ENCODE results near the gene CRIM1. TPM values are rescaled to one million over a fixed set of nuclear protein-coding genes. Genes with fewer than 3 reads are reported as not detected.

Gene CRIM1
- total and polyA plus RNA-seq, 10 donors, result 7.1 to 213 (median 110) TPM

DNA sequence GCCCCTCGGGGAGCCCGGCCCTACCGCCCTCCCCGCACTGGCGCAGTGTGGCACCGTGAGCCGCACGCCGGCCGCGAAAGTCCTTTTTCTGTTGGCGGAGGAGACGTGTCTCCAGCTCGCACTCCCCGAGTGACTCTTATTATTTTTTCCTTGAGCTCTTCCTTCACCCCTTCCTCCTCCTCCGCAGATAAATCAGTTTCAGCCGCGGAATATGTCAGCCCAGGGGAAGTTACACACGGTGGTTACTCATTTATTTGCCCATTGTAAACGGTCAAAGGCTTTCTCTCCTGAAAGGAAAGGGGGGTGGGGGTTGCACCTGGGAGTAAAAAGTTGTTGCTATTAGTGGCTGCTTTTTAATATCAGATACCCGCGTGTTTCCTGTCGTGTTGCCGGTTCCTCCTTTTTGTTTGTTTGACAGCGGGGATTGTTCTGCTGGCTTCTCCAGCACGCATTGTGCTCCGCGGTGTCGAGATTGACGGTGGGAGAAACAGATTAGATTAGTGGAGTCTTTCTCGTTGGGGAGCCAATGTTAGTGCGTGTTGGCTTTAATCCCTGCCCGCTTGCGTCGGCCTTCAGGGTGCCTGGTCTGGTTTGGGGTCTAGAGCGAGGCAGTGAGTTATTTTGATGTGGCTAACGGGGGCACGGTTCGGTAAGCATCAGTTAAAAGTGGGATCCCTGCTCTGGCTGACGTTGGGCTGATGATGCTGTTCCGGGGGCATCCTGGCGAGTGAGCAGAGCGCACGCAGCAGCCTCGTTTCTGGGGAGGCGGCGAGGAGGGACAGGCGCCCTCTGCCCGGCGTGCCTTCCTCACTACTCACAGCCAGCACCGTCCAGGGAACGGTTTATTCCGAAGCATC lies 1.6 kb downstream of the CRIM1 start:
- H3K9me3 ChIP-seq, result no peaks in the 10 kb centered on the region
- peak; percentile 81 for DNase-seq
- H3K27ac ChIP-seq, result peak overlapping the region; percentile 2 to 88 (median 86)
- peaks cover 0 to 44% (median 5%) of the 10 kb centered on the region in 7 donors for H3K27me3 ChIP-seq (replicated peaks in 1 of 7)
- peaks cover 37 to 96% (median 71%) of the 10 kb centered on the region in 6 donors for H3K4me1 ChIP-seq
- intact Hi-C loops (cut with DNase I; ENCODE audit: low total_unique reads), result loop anchor here (10.0 kb wide), 1 partner anchor 118 kb away; no protein-coding TSS in a partner anchor
- TF ChIP-seq POLR2A (IDR thresholded peaks at IDR 0.05) (no peak), POLR2AphosphoS5 (IDR thresholded peaks at IDR 0.05) (peak; percentile 42 to 75 (median 71))
- TF ChIP-seq, protein P1, sequence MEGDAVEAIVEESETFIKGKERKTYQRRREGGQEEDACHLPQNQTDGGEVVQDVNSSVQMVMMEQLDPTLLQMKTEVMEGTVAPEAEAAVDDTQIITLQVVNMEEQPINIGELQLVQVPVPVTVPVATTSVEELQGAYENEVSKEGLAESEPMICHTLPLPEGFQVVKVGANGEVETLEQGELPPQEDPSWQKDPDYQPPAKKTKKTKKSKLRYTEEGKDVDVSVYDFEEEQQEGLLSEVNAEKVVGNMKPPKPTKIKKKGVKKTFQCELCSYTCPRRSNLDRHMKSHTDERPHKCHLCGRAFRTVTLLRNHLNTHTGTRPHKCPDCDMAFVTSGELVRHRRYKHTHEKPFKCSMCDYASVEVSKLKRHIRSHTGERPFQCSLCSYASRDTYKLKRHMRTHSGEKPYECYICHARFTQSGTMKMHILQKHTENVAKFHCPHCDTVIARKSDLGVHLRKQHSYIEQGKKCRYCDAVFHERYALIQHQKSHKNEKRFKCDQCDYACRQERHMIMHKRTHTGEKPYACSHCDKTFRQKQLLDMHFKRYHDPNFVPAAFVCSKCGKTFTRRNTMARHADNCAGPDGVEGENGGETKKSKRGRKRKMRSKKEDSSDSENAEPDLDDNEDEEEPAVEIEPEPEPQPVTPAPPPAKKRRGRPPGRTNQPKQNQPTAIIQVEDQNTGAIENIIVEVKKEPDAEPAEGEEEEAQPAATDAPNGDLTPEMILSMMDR (IDR thresholded peaks at IDR 0.05 in 8 of 11, conservative IDR thresholded peaks at IDR 0.05 in 3 of 11), result no peak
- H3K36me3 ChIP-seq, result no peaks in the 10 kb centered on the region
- peak overlapping the region; percentile 48 to 90 (median 75) for H3K4me3 ChIP-seq
- 0 to 1% (median 1%) methylated on average over 49 to 53 of the region's 53 CpGs for WGBS, 5 donors

DNA sequence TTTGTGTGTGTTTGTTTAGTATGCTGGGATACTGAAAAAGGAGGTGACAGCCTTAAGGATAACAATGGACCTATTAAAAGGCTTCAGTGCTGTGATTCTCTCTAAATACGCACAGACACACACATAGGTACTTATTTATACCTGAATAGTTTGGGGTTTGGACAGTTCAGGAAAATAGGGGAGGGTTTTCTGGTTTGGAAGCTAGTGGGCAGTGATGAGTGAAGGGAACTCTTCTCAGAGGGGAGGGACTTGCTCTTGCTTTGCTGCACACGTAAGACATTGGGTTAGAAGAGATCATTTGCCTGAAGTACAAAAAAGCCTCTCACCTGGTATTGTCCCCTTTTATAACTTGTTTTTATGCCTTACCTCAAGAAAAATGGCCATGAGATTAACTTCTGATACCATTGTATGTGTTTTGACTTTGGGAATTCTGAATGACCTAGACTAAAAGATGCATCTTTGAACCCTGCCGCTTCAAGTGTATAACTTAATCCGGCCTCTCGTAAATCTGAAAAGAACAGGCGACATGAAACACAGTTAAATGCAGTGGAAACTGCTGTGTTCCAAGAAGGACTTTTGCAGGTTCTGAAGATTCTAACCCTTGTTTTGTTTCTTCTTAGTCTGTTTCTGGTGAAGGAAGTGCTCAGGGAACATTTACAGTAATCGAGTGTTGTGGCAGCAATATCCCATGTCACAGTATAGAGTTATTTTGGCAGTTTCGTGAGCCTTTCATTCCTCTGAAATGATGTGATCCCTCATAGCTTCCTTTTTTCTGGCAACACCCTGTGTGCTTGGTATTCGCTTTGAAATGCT lies 2.5 kb downstream of the CRIM1 start:
- DNase-seq, result no peak
- Histone ChIP-seq H3K4me1 (peaks cover 31 to 95% (median 67%) of the 10 kb centered on the region in 6 donors), H3K27ac (peak overlapping the region in 7 of 8 donors; percentile 84 to 88 (median 86)), H3K36me3 (no peaks in the 10 kb centered on the region), H3K27me3 (replicated peaks in 1 of 7) (peaks cover 0 to 44% (median 5%) of the 10 kb centered on the region in 7 donors), H3K9me3 (no peaks in the 10 kb centered on the region), H3K4me3 (peak overlapping the region; percentile 48 to 90 (median 75))
- no peak for TF ChIP-seq POLR2AphosphoS5 (IDR thresholded peaks at IDR 0.05)
- TF ChIP-seq, protein P1 (IDR thresholded peaks at IDR 0.05 in 8 of 11, conservative IDR thresholded peaks at IDR 0.05 in 3 of 11), result peak in 7 of 11 experiments; percentile 20 to 53 (median 41)
- WGBS, 5 donors, result 16 to 29% (median 23%) methylated on average over 9 of the region's 9 CpGs
- intact Hi-C loops (cut with DNase I; ENCODE audit: low total_unique reads), result loop anchor here (2.0 to 10.0 kb wide), 2 partner anchors 47 to 117 kb away; no protein-coding TSS in a partner anchor

DNA sequence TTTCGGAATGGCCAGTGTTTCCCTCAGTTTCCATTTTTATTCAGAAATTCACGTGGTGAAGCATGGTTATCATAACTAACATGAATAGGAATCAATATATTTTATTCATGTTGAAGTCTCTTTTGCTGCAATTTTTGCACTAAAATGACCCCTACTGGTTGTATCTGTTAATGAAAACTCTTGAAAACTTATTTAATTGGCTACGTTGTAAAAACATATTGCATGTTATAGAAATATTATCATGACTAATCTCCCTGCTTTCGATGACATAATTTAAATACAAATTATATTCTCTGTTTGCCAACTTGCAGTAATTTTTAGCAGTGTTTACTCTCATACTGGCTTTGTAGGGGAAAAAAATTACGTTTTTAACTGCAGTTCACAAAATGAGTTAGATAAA lies 3.5 kb downstream of the CRIM1 start:
- Histone ChIP-seq H3K27ac (peak overlapping the region in 3 of 8 donors; percentile 84 to 88 (median 87)), H3K36me3 (no peaks in the 10 kb centered on the region), H3K4me1 (peaks cover 23 to 94% (median 60%) of the 10 kb centered on the region in 6 donors), H3K4me3 (peak overlapping the region in 6 of 8 donors; percentile 61 to 90 (median 76)), H3K27me3 (replicated peaks in 1 of 7) (peaks cover 0 to 44% (median 5%) of the 10 kb centered on the region in 7 donors), H3K9me3 (no peaks in the 10 kb centered on the region)
- DNase-seq, result no peak
- intact Hi-C loops (cut with DNase I; ENCODE audit: low total_unique reads), result loop anchor here (2.0 to 10.0 kb wide), 2 partner anchors 46 to 116 kb away; no protein-coding TSS in a partner anchor
- WGBS, 5 donors, result 38 to 51% (median 43%) methylated on average over 5 of the region's 5 CpGs
- TF ChIP-seq, protein P1 (IDR thresholded peaks at IDR 0.05 in 8 of 11, conservative IDR thresholded peaks at IDR 0.05 in 3 of 11), result peak in 3 of 11 experiments; percentile 23 to 34 (median 31)
- no peak for TF ChIP-seq POLR2A (IDR thresholded peaks at IDR 0.05)

Data from spleen (tissue), 11 donors.